Stimulated activated CD8-positive, alpha-beta memory T cell treated with anti-CD3 and anti-CD28 coated beads, Interleukin-4, amount 100 ng/mL, for 48 hours (primary cell): ENCODE results near the gene PAM16.
"Not testable (repeated sequence)": the region's sequence is repeated elsewhere in the genome, so short reads cannot be mapped to it uniquely, and the experiment has no call there.

ENCODE experiments used
- DNase-seq: peaks from one replicate; pipeline ENCODE4 v3.0.0-alpha.2; 2020

The PAM16 gene

GRCh38 chr16:4350787-4351659, at the start of gene PAM16:
Gene PAM16, minus strand, starts transcription at chr16:4351321. Its CDS starts 87 bp downstream, at chr16:4351234.
- DNase-seq = peak; percentile 99

- no peak for DNase-seq
Measured at GRCh38 chr16:4399001-4399730, 48.0 kb upstream of the PAM16 start.

GRCh38 chr16:4395055-4395726, 44.1 kb upstream of the PAM16 start:
- DNase-seq = no peak

- DNase-seq = not testable (repeated sequence)
Measured at GRCh38 chr16:4393850-4394249, 42.7 kb upstream of the PAM16 start.

- no peak for DNase-seq
Measured at GRCh38 chr16:4393240-4393600, 42.1 kb upstream of the PAM16 start.

- DNase-seq = no peak
Measured at GRCh38 chr16:4392382-4393239, 41.5 kb upstream of the PAM16 start.

GRCh38 chr16:4391631-4392381, 40.7 kb upstream of the PAM16 start:
- DNase-seq = no peak

- DNase-seq = no peak
Measured at GRCh38 chr16:4390266-4391260, 39.4 kb upstream of the PAM16 start.

GRCh38 chr16:4389051-4389955, 38.2 kb upstream of the PAM16 start:
- no peak for DNase-seq

- DNase-seq = no peak
Measured at GRCh38 chr16:4388271-4389021, 37.3 kb upstream of the PAM16 start.

- no peak for DNase-seq
Measured at GRCh38 chr16:4387781-4388180, 36.7 kb upstream of the PAM16 start.

GRCh38 chr16:4386951-4387565, 35.9 kb upstream of the PAM16 start:
- DNase-seq = no peak

- no peak for DNase-seq
Measured at GRCh38 chr16:4386451-4386805, 35.3 kb upstream of the PAM16 start.

- DNase-seq = no peak
Measured at GRCh38 chr16:4385789-4386450, 34.8 kb upstream of the PAM16 start.

- DNase-seq = no peak
Measured at GRCh38 chr16:4385066-4385788, 34.1 kb upstream of the PAM16 start.

- DNase-seq = no peak
Measured at GRCh38 chr16:4384509-4384942, 33.4 kb upstream of the PAM16 start.
